Measurements from ENCODE around the gene RNF112.

The RNF112 gene

GRCh38 chr17:19464031-19465026 lies 53.3 kb downstream of the RNF112 start:
- ChIA-PET CTCF (interaction anchor here (0.8 to 1.5 kb wide), 2 partner anchors 18 to 31 kb away, joined by 3 read pairs; no protein-coding TSS in a partner anchor), POLR2A (no interaction called here)
- no peak for TF ChIP-seq CTCF (IDR thresholded peaks at IDR 0.05; ENCODE audit: control extremely low read depth, extremely low read depth, low read depth, missing control alignments)
- no peak for DNase-seq (ENCODE audit: extremely low spot score)
